GM12878 (cell line): ENCODE data around the gene ART4. TPM values are rescaled to one million over a fixed set of nuclear protein-coding genes. Genes with fewer than 3 reads are reported as not detected.
A peak's percentile ranks its signal among the peaks of the same experiment; 100 is the strongest.

ENCODE experiments used
- ETV6 ChIP-seq, 2 experiments: fragments of 450-650 bp in 1 of 2; IDR thresholded peaks in 1 of 2; conservative IDR thresholded peaks in 1 of 2; 2 replicates each; pipeline ENCODE4 v1.6.1; 2014; ENCODE audit warnings: antibody characterized with exemption in 1 of 2, borderline replicate concordance in 1 of 2, low read depth in 1 of 2, mild to moderate bottlenecking in 1 of 2, moderate library complexity in 1 of 2
- GABPA ChIP-seq: IDR thresholded peaks from 2 replicates; pipeline ENCODE4 v1.6.1; 2014; ENCODE audit warnings: antibody characterized with exemption, low read depth, mild to moderate bottlenecking, inconsistent platforms
- IKZF1 ChIP-seq: fragments of 450-650 bp; conservative IDR thresholded peaks from 2 replicates; pipeline ENCODE4 v1.6.1; 2017; ENCODE audit warnings: antibody characterized with exemption, mild to moderate bottlenecking
- LARP7 ChIP-seq: fragments of 450-650 bp; IDR thresholded peaks from 2 replicates; pipeline ENCODE4 v1.6.1; 2017; ENCODE audit warnings: mild to moderate bottlenecking
- NR2C2 ChIP-seq: IDR thresholded peaks from 2 replicates; pipeline ENCODE4 v1.6.1; 2011; ENCODE audit warnings: borderline replicate concordance, low read depth; ENCODE audit not compliant: control insufficient read depth, insufficient read length
- RBBP5 ChIP-seq: fragments of 200-600 bp; sonication (generic); conservative IDR thresholded peaks from 2 replicates; pipeline ENCODE4 v1.6.1; 2016
- RFX5 ChIP-seq: IDR thresholded peaks from 2 replicates; pipeline ENCODE4 v1.6.1; 2011; ENCODE audit warnings: low read depth, low read length, improper control_type of control experiment
- SMAD5 ChIP-seq: IDR thresholded peaks from 2 replicates; pipeline ENCODE4 v1.6.1; 2016; ENCODE audit warnings: antibody characterized with exemption, low read depth
- SRF ChIP-seq, 2 experiments: IDR thresholded peaks; 2 replicates each; pipeline ENCODE4 v1.6.1; 2011; ENCODE audit warnings: low read depth in 2 of 2, low read length in 2 of 2, mild to moderate bottlenecking in 1 of 2, moderate library complexity in 1 of 2
- STAT1 ChIP-seq: fragments of 450-650 bp; conservative IDR thresholded peaks from 2 replicates; pipeline ENCODE4 v1.6.1; 2014; ENCODE audit warnings: antibody characterized with exemption, mild to moderate bottlenecking
- STAT3 ChIP-seq: IDR thresholded peaks from 2 replicates; pipeline ENCODE4 v1.6.1; 2011; ENCODE audit warnings: low read depth, low read length, improper control_type of control experiment
- YY1 ChIP-seq: IDR thresholded peaks from 2 replicates; pipeline ENCODE4 v1.6.1; 2011; ENCODE audit warnings: low read depth, mild to moderate bottlenecking, low read length
- polyA plus RNA-seq, 11 experiments: library from polyadenylated mRNA; depleted of rRNA in 4 of 11; unstranded in 6 of 11; stranded (reverse) in 5 of 11; fragments of >200 nt; fragmentation: Nextera tagmentation in 4 of 11; fragmentation: Illumina TruSeq in 1 of 11; extraction: Ambion mirVana in 4 of 11; extraction: Trizol in 1 of 11; gene quantifications; 1 replicate in 1 of 11; 2 replicates in 10 of 11; pipeline versions ENCODE4 v1.2.1 to v1.2.3, GENCODE V29; 2011 to 2016; ENCODE audit warnings: inconsistent platforms in 2 of 11, missing spikeins in 2 of 11, low read depth in 1 of 11
- total RNA-seq, 4 experiments: library from RNA; depleted of rRNA in 3 of 4; stranded (reverse); fragments of >200 nt in 3 of 4; fragmentation: Illumina TruSeq in 1 of 4; extraction: Trizol in 1 of 4; gene quantifications; 2 replicates each; pipeline versions ENCODE4 v1.2.1 to v1.2.3, GENCODE V29; 2013 to 2021
- TF ChIP-seq, protein P1 (sequence below): IDR thresholded peaks from 2 replicates; pipeline ENCODE4 v1.6.1; 2012; ENCODE audit warnings: improper control_type of control experiment, low read depth, low read length; ENCODE audit not compliant: insufficient replicate concordance
- TF ChIP-seq, protein P2 (sequence below): fragments of 150-350 bp; IDR thresholded peaks from 2 replicates; pipeline ENCODE4 v1.6.1; 2014; ENCODE audit warnings: mild to moderate bottlenecking, low read depth, low read length
- TF ChIP-seq, protein P3 (sequence below): fragments of 450-650 bp; IDR thresholded peaks from 2 replicates; pipeline ENCODE4 v1.6.1; 2017; ENCODE audit warnings: mild to moderate bottlenecking, moderate library complexity
- TF ChIP-seq, protein P4 (sequence below): fragments of 450-650 bp; conservative IDR thresholded peaks from 2 replicates; pipeline ENCODE4 v1.6.1; 2017; ENCODE audit warnings: mild to moderate bottlenecking, moderate library complexity

ART4 gene
- total and polyA plus RNA-seq, 10 of the 15 experiments (the other 5 are each of a cell fraction or from before 2014, with no cell fraction given): 0.02 TPM; not detected in 9

DNA sequence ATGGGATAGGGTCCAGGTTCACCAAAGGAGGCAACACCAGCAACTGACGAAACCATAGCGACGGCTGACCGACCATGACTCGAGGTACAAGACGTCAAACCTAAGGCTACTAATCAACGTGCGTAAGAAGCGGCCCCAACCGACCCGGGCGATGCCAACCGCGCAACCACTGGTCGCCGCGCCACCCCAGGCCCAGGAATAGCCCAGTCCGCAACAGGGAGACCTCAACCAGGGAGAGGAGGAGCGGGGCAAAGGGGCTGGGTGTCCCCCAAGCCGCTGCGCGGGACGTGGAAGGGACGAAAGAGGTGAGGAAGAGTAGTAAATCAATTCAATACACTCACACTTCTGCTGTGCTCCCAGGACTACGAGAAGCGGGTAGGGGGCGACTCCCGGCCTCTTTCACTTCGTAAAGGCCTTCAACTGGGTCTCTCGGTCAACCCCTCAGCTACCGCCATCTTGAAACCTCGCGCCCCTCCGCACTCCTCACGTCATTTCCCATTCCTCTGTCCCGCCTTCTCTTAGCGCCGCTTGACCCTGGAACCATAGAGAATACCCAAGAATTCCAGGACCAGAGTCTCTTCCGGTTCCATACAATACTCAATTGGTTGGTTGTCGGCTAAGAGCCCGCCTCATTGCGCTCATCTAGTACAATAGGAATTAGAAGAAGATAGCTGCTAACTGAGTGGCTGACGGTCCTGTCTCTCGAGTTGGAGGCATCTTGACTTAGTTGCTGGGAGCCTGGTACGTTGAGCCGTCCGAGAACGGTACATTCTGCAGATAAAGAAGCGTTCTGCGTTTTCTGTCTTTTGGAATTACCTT, 40.1 kb downstream of the ART4 start, which contains the start of the genes C12orf60 and WBP11 (continued):
- TF ChIP-seq IKZF1 (peak; percentile 38; the same call in 1 of the 2 replicates), RFX5 (no peak), SRF (IDR thresholded peaks at IDR 0.05; ENCODE audit: low read depth in 2 of 2, low read length in 2 of 2) (no peak), GABPA (peak; percentile 97), RBBP5 (no peak), LARP7 (peak; percentile 81; the same call in 1 of the 2 replicates), SMAD5 (no peak; the same call in 1 of the 2 replicates), NR2C2 (no peak), ETV6 (conservative IDR thresholded peaks at IDR 0.05 in 1 of 2, IDR thresholded peaks at IDR 0.05 in 1 of 2; ENCODE audit: borderline replicate concordance in 1 of 2, low read depth in 1 of 2) (no peak), STAT1 (no peak), YY1 (peak; percentile 98), STAT3 (no peak)
- TF ChIP-seq, protein P1, sequence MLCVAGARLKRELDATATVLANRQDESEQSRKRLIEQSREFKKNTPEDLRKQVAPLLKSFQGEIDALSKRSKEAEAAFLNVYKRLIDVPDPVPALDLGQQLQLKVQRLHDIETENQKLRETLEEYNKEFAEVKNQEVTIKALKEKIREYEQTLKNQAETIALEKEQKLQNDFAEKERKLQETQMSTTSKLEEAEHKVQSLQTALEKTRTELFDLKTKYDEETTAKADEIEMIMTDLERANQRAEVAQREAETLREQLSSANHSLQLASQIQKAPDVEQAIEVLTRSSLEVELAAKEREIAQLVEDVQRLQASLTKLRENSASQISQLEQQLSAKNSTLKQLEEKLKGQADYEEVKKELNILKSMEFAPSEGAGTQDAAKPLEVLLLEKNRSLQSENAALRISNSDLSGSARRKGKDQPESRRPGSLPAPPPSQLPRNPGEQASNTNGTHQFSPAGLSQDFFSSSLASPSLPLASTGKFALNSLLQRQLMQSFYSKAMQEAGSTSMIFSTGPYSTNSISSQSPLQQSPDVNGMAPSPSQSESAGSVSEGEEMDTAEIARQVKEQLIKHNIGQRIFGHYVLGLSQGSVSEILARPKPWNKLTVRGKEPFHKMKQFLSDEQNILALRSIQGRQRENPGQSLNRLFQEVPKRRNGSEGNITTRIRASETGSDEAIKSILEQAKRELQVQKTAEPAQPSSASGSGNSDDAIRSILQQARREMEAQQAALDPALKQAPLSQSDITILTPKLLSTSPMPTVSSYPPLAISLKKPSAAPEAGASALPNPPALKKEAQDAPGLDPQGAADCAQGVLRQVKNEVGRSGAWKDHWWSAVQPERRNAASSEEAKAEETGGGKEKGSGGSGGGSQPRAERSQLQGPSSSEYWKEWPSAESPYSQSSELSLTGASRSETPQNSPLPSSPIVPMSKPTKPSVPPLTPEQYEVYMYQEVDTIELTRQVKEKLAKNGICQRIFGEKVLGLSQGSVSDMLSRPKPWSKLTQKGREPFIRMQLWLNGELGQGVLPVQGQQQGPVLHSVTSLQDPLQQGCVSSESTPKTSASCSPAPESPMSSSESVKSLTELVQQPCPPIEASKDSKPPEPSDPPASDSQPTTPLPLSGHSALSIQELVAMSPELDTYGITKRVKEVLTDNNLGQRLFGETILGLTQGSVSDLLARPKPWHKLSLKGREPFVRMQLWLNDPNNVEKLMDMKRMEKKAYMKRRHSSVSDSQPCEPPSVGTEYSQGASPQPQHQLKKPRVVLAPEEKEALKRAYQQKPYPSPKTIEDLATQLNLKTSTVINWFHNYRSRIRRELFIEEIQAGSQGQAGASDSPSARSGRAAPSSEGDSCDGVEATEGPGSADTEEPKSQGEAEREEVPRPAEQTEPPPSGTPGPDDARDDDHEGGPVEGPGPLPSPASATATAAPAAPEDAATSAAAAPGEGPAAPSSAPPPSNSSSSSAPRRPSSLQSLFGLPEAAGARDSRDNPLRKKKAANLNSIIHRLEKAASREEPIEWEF: no peak
- TF ChIP-seq, protein P2, sequence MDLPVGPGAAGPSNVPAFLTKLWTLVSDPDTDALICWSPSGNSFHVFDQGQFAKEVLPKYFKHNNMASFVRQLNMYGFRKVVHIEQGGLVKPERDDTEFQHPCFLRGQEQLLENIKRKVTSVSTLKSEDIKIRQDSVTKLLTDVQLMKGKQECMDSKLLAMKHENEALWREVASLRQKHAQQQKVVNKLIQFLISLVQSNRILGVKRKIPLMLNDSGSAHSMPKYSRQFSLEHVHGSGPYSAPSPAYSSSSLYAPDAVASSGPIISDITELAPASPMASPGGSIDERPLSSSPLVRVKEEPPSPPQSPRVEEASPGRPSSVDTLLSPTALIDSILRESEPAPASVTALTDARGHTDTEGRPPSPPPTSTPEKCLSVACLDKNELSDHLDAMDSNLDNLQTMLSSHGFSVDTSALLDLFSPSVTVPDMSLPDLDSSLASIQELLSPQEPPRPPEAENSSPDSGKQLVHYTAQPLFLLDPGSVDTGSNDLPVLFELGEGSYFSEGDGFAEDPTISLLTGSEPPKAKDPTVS: no peak
- TF ChIP-seq, protein P3, sequence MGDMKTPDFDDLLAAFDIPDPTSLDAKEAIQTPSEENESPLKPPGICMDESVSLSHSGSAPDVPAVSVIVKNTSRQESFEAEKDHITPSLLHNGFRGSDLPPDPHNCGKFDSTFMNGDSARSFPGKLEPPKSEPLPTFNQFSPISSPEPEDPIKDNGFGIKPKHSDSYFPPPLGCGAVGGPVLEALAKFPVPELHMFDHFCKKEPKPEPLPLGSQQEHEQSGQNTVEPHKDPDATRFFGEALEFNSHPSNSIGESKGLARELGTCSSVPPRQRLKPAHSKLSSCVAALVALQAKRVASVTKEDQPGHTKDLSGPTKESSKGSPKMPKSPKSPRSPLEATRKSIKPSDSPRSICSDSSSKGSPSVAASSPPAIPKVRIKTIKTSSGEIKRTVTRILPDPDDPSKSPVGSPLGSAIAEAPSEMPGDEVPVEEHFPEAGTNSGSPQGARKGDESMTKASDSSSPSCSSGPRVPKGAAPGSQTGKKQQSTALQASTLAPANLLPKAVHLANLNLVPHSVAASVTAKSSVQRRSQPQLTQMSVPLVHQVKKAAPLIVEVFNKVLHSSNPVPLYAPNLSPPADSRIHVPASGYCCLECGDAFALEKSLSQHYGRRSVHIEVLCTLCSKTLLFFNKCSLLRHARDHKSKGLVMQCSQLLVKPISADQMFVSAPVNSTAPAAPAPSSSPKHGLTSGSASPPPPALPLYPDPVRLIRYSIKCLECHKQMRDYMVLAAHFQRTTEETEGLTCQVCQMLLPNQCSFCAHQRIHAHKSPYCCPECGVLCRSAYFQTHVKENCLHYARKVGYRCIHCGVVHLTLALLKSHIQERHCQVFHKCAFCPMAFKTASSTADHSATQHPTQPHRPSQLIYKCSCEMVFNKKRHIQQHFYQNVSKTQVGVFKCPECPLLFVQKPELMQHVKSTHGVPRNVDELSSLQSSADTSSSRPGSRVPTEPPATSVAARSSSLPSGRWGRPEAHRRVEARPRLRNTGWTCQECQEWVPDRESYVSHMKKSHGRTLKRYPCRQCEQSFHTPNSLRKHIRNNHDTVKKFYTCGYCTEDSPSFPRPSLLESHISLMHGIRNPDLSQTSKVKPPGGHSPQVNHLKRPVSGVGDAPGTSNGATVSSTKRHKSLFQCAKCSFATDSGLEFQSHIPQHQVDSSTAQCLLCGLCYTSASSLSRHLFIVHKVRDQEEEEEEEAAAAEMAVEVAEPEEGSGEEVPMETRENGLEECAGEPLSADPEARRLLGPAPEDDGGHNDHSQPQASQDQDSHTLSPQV: no peak
- TF ChIP-seq, protein P4, sequence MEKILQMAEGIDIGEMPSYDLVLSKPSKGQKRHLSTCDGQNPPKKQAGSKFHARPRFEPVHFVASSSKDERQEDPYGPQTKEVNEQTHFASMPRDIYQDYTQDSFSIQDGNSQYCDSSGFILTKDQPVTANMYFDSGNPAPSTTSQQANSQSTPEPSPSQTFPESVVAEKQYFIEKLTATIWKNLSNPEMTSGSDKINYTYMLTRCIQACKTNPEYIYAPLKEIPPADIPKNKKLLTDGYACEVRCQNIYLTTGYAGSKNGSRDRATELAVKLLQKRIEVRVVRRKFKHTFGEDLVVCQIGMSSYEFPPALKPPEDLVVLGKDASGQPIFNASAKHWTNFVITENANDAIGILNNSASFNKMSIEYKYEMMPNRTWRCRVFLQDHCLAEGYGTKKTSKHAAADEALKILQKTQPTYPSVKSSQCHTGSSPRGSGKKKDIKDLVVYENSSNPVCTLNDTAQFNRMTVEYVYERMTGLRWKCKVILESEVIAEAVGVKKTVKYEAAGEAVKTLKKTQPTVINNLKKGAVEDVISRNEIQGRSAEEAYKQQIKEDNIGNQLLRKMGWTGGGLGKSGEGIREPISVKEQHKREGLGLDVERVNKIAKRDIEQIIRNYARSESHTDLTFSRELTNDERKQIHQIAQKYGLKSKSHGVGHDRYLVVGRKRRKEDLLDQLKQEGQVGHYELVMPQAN: peak; percentile 88
